A549 (cell line): Measurements from ENCODE around the gene PRADC1. TPM values are rescaled to one million over a fixed set of nuclear protein-coding genes. Genes with fewer than 3 reads are reported as not detected.

Experiments used
- ATAC-seq, 2 experiments: fragments of 200-7000 bp in 1 of 2; fragments of >200 bp in 1 of 2; cut with Nextera tagmentation in 1 of 2; cut with Tn5 transposase in 1 of 2; 3 replicates each; pipeline versions ENCODE4 v1.8.0 to v1.9.1; 2018 to 2020; ENCODE audit warnings: mild to moderate bottlenecking in 1 of 2, moderate library complexity in 1 of 2
- CTCF ChIA-PET: fragments of 300-600 bp; sonication (Branson Sonifier 250); formaldehyde crosslinking; extraction: SDS; loops from one replicate; lab custom pipeline; 2021; ENCODE audit warnings: antibody characterized with exemption, inconsistent platforms; lab: Yijun Ruan, JAX
- POLR2A ChIA-PET: fragments of 350-600 bp; formaldehyde crosslinking; extraction: SDS; loops from one replicate; lab custom pipeline; 2021; ENCODE audit warnings: antibody characterized with exemption, inconsistent platforms; lab: Yijun Ruan, JAX
- DNase-seq, 2 experiments: peaks; one replicate each; pipeline versions ENCODE4 v3.0.0 to v3.0.0-alpha.2; 2011 to 2016; ENCODE audit warnings: low read depth in 1 of 2, low spot score in 1 of 2
- FAIRE-seq: peaks from 2 replicates; lab custom pipeline; 2011; peaks lifted over from hg19 to GRCh38; lab: Jason Lieb, UNC
- H3K27ac ChIP-seq, 2 experiments: fragments of >200 bp; sonication (Bioruptor Twin); formaldehyde crosslinking; 3 replicates each; pipeline ENCODE4 v1.5.1; 2016 to 2017
- H3K4me1 ChIP-seq: fragments of >200 bp; sonication (Bioruptor Twin); formaldehyde crosslinking; 3 replicates; pipeline ENCODE4 v1.6.1; 2016
- H3K4me2 ChIP-seq: fragments of >200 bp; sonication (Bioruptor Twin); formaldehyde crosslinking; 3 replicates; pipeline ENCODE4 v1.6.1; 2016
- H3K4me3 ChIP-seq: fragments of >200 bp; sonication (Bioruptor Twin); formaldehyde crosslinking; 3 replicates; pipeline ENCODE4 v1.5.1; 2016
- H3K9me3 ChIP-seq: fragments of >200 bp; sonication (Bioruptor Twin); formaldehyde crosslinking; 3 replicates; pipeline ENCODE4 v1.6.1; 2016
- CHD2 ChIP-seq: fragments of 150-350 bp; IDR thresholded peaks from 2 replicates; pipeline ENCODE4 v1.6.1; 2014; ENCODE audit warnings: low read length; ENCODE audit not compliant: partially characterized antibody
- ESRRA ChIP-seq: fragments of 150-350 bp; IDR thresholded peaks from 2 replicates; pipeline ENCODE4 v1.6.1; 2014; ENCODE audit warnings: mild to moderate bottlenecking, low read length, borderline replicate concordance
- FOSB ChIP-seq: fragments of 250-450 bp; sonication (Bioruptor Pico); IDR thresholded peaks from 2 replicates; pipeline ENCODE4 v1.5.0; 2020; ENCODE audit warnings: mild to moderate bottlenecking, moderate library complexity
- FOSL2 ChIP-seq, 2 experiments: fragments of 450-650 bp in 1 of 2; fragments of >200 bp in 1 of 2; sonication (Bioruptor Twin) in 1 of 2; formaldehyde crosslinking; IDR thresholded peaks; 2 replicates each; pipeline versions ENCODE4 v1.5.0 to v1.6.1; 2016 to 2020; ENCODE audit warnings: mild to moderate bottlenecking in 1 of 2, moderate library complexity in 1 of 2
- FOXS1 ChIP-seq: fragments of 250-450 bp; sonication (Bioruptor Pico); IDR thresholded peaks from 2 replicates; pipeline ENCODE4 v1.5.0; 2020; ENCODE audit warnings: mild to moderate bottlenecking, moderate library complexity
- HDAC2 ChIP-seq: fragments of 200-600 bp; sonication (generic); IDR thresholded peaks from 2 replicates; pipeline ENCODE4 v1.6.1; 2016
- HOXA7 ChIP-seq: fragments of 250-450 bp; sonication (Bioruptor Pico); IDR thresholded peaks from 2 replicates; pipeline ENCODE4 v1.5.0; 2020; ENCODE audit warnings: mild to moderate bottlenecking, moderate library complexity
- HOXB13 ChIP-seq: fragments of 250-450 bp; sonication (Bioruptor Pico); IDR thresholded peaks from 2 replicates; pipeline ENCODE4 v1.5.0; 2020; ENCODE audit warnings: low read depth, mild to moderate bottlenecking, moderate library complexity
- HOXB5 ChIP-seq: fragments of 250-450 bp; sonication (Bioruptor Pico); IDR thresholded peaks from 2 replicates; pipeline ENCODE4 v1.5.0; 2020; ENCODE audit warnings: mild to moderate bottlenecking, moderate library complexity
- JUNB ChIP-seq: fragments of >200 bp; sonication (Bioruptor Twin); formaldehyde crosslinking; IDR thresholded peaks from 2 replicates; pipeline ENCODE4 v1.6.1; 2016
- MAZ ChIP-seq: fragments of 150-350 bp; IDR thresholded peaks from 2 replicates; pipeline ENCODE4 v1.6.1; 2014; ENCODE audit warnings: antibody characterized with exemption, low read depth, low read length, borderline replicate concordance
- NFE2L2 ChIP-seq: fragments of 150-350 bp; conservative IDR thresholded peaks from 2 replicates; pipeline ENCODE4 v1.6.1; 2014; ENCODE audit warnings: low read length
- NR3C1 ChIP-seq: fragments of >200 bp; sonication (Bioruptor Twin); formaldehyde crosslinking; IDR thresholded peaks from 3 replicates; pipeline ENCODE4 v1.6.1; 2017
- PHF8 ChIP-seq: fragments of 200-600 bp; sonication (generic); IDR thresholded peaks from 2 replicates; pipeline ENCODE4 v1.6.1; 2016; ENCODE audit warnings: low read depth, mild to moderate bottlenecking, antibody characterized with exemption, moderate library complexity, borderline replicate concordance
- POLR2AphosphoS2 ChIP-seq: conservative IDR thresholded peaks from 2 replicates; pipeline ENCODE4 v1.6.1; 2012; ENCODE audit warnings: low read length, improper control_type of control experiment, inconsistent platforms
- RAD21 ChIP-seq, 2 experiments: fragments of >200 bp in 1 of 2; sonication (Bioruptor Twin) in 1 of 2; formaldehyde crosslinking in 1 of 2; IDR thresholded peaks in 1 of 2; conservative IDR thresholded peaks in 1 of 2; 2 replicates in 1 of 2; 3 replicates in 1 of 2; pipeline ENCODE4 v1.6.1; 2012 to 2018; ENCODE audit warnings: inconsistent platforms in 1 of 2
- RARB ChIP-seq: fragments of 250-450 bp; sonication (Bioruptor Pico); IDR thresholded peaks from 2 replicates; pipeline ENCODE4 v1.8.0; 2021; ENCODE audit warnings: mild to moderate bottlenecking, moderate library complexity
- RCOR1 ChIP-seq: fragments of 150-350 bp; IDR thresholded peaks from 2 replicates; pipeline ENCODE4 v1.6.1; 2014; ENCODE audit warnings: antibody characterized with exemption, low read length, low read depth
- SMC3 ChIP-seq: fragments of >200 bp; sonication (Bioruptor Twin); formaldehyde crosslinking; IDR thresholded peaks from 3 replicates; pipeline ENCODE4 v1.6.1; 2018; ENCODE audit warnings: inconsistent platforms
- SREBF2 ChIP-seq: fragments of 450-650 bp; IDR thresholded peaks from 2 replicates; pipeline ENCODE4 v1.6.1; 2014; ENCODE audit warnings: mild to moderate bottlenecking, moderate library complexity
- TP53 ChIP-seq: fragments of 250-450 bp; sonication (Bioruptor Pico); IDR thresholded peaks from 2 replicates; pipeline ENCODE4 v1.5.0; 2021; ENCODE audit warnings: mild to moderate bottlenecking, moderate library complexity
- ZC3H11A ChIP-seq: fragments of 450-650 bp; IDR thresholded peaks from 2 replicates; pipeline ENCODE4 v1.6.1; 2014; ENCODE audit warnings: antibody characterized with exemption, mild to moderate bottlenecking
- ZNF302 ChIP-seq: fragments of 250-450 bp; sonication (Bioruptor Pico); IDR thresholded peaks from 2 replicates; pipeline ENCODE4 v1.9.0; 2021; ENCODE audit warnings: inconsistent platforms, mild to moderate bottlenecking, moderate library complexity
- WGBS: methylation state at CpG from one replicate; pipeline ENCODE4 v1.1.6; 2017; ENCODE audit errors: missing lambda C conversion rate; 5-methylcytosine and 5-hydroxymethylcytosine counted together
- polyA plus RNA-seq, 4 experiments: library from polyadenylated mRNA; depleted of rRNA in 3 of 4; stranded (reverse); fragments of >200 nt; fragmentation: RNase III in 1 of 4; extraction: RNeasy Plus Mini Kit Qiagen cat#74134 plus additional on column Dnase treatment in 1 of 4; gene quantifications; 2 replicates in 3 of 4; 3 replicates in 1 of 4; pipeline ENCODE4 v1.2.3, GENCODE V29; 2011 to 2017
- TF ChIP-seq, protein P1 (sequence below): fragments of >200 bp; sonication (Bioruptor Twin); formaldehyde crosslinking; IDR thresholded peaks from 3 replicates; pipeline ENCODE4 v1.5.1; 2016
- TF ChIP-seq, protein P2 (sequence below): fragments of 450-650 bp; IDR thresholded peaks from 2 replicates; pipeline ENCODE4 v1.6.1; 2014; ENCODE audit warnings: antibody characterized with exemption
- TF ChIP-seq, protein P3 (sequence below): fragments of >200 bp; sonication (Bioruptor Twin); formaldehyde crosslinking; IDR thresholded peaks from 2 replicates; pipeline ENCODE4 v1.6.1; 2016

The PRADC1 gene
- polyA plus RNA-seq, 2 of the 4 experiments (the other 2 are of a cell fraction): 11.2 to 12.1 TPM

DNA sequence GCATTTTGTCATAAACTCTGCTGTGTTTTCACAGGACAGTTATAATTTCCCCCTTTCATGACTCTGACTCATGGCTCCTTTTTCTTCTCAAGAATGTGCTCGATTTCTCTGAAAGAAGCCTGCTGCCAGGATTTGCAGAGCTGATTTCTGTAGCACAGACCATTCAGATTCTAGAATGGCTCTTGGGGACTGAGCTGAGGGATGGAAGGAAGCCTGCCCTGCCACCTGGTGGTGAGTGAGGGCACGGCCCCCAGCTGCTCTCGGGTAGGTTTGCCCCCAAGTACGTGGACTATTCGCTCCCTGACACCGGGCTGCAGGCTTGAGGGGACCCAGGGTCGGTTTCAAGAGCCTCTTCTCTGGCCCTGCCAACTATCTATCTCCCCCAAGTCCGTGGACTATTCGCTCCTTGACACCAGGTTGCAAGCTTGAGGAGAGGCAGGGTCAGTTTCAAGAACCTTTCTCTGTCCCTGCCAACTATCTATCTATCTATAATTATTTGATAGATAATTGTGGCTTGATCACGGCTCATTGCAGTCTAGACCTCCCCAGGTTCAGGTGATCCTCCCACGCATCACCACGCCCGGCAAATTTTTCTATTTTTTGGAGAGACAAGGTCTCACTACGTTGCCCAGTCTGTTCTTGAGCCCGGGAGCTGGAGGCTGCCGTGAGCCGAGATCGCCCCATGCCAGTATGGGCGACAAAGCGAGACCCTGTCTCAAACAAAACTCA is 20.4 kb downstream of the PRADC1 start:
- Histone ChIP-seq H3K9me3 (no peaks in the 10 kb centered on the region), H3K27ac (no peak overlapping the region), H3K4me3 (no peak overlapping the region), H3K4me2 (peak overlapping the region; percentile 38; the same call in 2 of the 3 replicates), H3K4me1 (peaks cover 16% of the 10 kb centered on the region)
- peak; percentile 81 to 92 for DNase-seq
- WGBS: 34% methylated on average over 20 of the region's 20 CpGs
- ATAC-seq: peak; percentile 76 to 89
- CTCF ChIA-PET: interaction anchor here (0.6 to 10.2 kb wide), 50 partner anchors 9 to 1881 kb away, joined by 3 to 173 read pairs (median 4); partner anchors contain the start of genes CCT7, NOTO, PRADC1 and RAB11FIP5
- FAIRE-seq: no peak
- POLR2A ChIA-PET: interaction anchor here (0.6 to 1.5 kb wide), 6 partner anchors 11 to 325 kb away, joined by 3 to 16 read pairs (median 4); partner anchors contain the start of genes CCT7, NOTO, PRADC1 and SPR
- TF ChIP-seq, protein P1, sequence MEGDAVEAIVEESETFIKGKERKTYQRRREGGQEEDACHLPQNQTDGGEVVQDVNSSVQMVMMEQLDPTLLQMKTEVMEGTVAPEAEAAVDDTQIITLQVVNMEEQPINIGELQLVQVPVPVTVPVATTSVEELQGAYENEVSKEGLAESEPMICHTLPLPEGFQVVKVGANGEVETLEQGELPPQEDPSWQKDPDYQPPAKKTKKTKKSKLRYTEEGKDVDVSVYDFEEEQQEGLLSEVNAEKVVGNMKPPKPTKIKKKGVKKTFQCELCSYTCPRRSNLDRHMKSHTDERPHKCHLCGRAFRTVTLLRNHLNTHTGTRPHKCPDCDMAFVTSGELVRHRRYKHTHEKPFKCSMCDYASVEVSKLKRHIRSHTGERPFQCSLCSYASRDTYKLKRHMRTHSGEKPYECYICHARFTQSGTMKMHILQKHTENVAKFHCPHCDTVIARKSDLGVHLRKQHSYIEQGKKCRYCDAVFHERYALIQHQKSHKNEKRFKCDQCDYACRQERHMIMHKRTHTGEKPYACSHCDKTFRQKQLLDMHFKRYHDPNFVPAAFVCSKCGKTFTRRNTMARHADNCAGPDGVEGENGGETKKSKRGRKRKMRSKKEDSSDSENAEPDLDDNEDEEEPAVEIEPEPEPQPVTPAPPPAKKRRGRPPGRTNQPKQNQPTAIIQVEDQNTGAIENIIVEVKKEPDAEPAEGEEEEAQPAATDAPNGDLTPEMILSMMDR: peak; percentile 92
- TF ChIP-seq MAZ: peak; percentile 75; the same call in 1 of the 2 replicates
- peak; percentile 72 to 73 for TF ChIP-seq RAD21 (conservative IDR thresholded peaks at IDR 0.05 in 1 of 2, IDR thresholded peaks at IDR 0.05 in 1 of 2)
- TF ChIP-seq RCOR1: 0 out of 2 replicates have a peak, but pooled peaks have one; percentile 43
- peak; percentile 61 for TF ChIP-seq SMC3
- no peak for TF ChIP-seq HOXB13 (CRISPR knock-in tag)

DNA sequence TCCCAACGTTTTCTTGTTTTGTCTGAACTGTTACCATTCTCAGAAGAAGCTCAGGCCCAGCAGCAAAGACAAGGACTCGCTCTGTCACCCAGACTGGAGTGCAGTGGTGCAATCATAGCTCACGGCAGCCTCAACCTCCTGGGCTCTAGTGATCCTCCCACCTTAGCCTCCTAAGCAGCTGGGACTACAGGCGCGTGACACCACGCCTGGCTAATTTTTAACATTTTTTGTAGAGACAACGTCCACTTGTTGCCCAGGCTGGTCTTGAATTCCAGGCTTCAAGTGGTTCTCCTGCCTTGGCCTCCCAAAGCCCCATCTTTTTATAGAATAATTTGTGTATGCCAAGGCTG is 21.0 kb downstream of the PRADC1 start:
- Histone ChIP-seq H3K9me3 (no peaks in the 10 kb centered on the region), H3K4me1 (peaks cover 16% of the 10 kb centered on the region), H3K4me2 (no peak overlapping the region), H3K4me3 (no peak overlapping the region), H3K27ac (no peak overlapping the region)
- no peak for ATAC-seq
- no peak for FAIRE-seq
- ChIA-PET CTCF (interaction anchor here (0.6 to 10.2 kb wide), 44 partner anchors 8 to 448 kb away, joined by 3 to 173 read pairs (median 5); partner anchors contain the start of genes CCT7, NOTO, PRADC1 and RAB11FIP5), POLR2A (interaction anchor here (1.0 to 1.5 kb wide), 5 partner anchors 10 to 324 kb away, joined by 3 to 16 read pairs (median 4); partner anchors contain the start of genes CCT7, NOTO, PRADC1 and SPR)
- 46% methylated on average over 7 of the region's 7 CpGs for WGBS
- DNase-seq: no peak
- no peak for TF ChIP-seq ZC3H11A
- TF ChIP-seq POLR2AphosphoS2: no peak
- TF ChIP-seq FOSL2 (IDR thresholded peaks at IDR 0.05): no peak
- no peak for TF ChIP-seq FOSL2 (CRISPR knock-in tag; IDR thresholded peaks at IDR 0.05)
- no peak for TF ChIP-seq SMC3
- TF ChIP-seq ESRRA: no peak
- no peak for TF ChIP-seq TP53
- TF ChIP-seq ZNF302: no peak
- no peak for TF ChIP-seq HDAC2
- TF ChIP-seq, protein P2, sequence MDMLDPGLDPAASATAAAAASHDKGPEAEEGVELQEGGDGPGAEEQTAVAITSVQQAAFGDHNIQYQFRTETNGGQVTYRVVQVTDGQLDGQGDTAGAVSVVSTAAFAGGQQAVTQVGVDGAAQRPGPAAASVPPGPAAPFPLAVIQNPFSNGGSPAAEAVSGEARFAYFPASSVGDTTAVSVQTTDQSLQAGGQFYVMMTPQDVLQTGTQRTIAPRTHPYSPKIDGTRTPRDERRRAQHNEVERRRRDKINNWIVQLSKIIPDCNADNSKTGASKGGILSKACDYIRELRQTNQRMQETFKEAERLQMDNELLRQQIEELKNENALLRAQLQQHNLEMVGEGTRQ: no peak
- no peak for TF ChIP-seq RARB (CRISPR knock-in tag)
- TF ChIP-seq SREBF2: no peak
- TF ChIP-seq, protein P3, sequence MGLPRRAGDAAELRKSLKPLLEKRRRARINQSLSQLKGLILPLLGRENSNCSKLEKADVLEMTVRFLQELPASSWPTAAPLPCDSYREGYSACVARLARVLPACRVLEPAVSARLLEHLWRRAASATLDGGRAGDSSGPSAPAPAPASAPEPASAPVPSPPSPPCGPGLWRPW: no peak

DNA sequence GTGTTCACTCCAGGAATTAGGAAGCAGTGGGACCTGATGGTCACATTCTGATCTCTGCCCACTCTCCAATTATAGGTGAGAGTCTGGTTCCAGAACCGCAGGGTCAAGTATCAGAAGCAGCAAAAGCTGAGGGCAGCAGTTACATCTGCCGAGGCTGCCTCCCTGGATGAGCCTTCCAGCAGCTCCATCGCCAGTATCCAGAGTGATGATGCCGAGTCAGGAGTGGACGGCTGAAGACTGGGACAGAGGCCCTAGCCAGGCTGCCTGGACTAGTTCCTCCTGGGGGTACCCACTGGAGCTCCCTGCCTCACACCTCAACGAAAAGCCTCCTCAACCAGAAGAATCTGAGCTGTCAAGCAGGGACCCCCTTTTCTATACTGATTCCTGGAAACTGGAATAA is 22.3 kb downstream of the PRADC1 start:
- Histone ChIP-seq H3K4me2 (no peak overlapping the region), H3K4me1 (peaks cover 15% of the 10 kb centered on the region), H3K27ac (no peak overlapping the region), H3K9me3 (no peaks in the 10 kb centered on the region), H3K4me3 (no peak overlapping the region)
- DNase-seq (no peak), ATAC-seq (no peak), FAIRE-seq (no peak)
- WGBS: 72% methylated on average over 6 of the region's 6 CpGs
- CTCF ChIA-PET: interaction anchor here (0.7 to 10.2 kb wide), 14 partner anchors 8 to 348 kb away, joined by 3 to 173 read pairs (median 5); partner anchors contain the start of gene SPR
- POLR2A ChIA-PET: interaction anchor here (0.5 kb wide), 1 partner anchor 917 kb away, joined by 3 read pairs; no protein-coding TSS in a partner anchor
- TF ChIP-seq NFE2L2: no peak
- TF ChIP-seq RARB (CRISPR knock-in tag): no peak
- TF ChIP-seq FOSL2 (IDR thresholded peaks at IDR 0.05): no peak
- TF ChIP-seq FOSL2 (CRISPR knock-in tag; IDR thresholded peaks at IDR 0.05): no peak
- TF ChIP-seq, protein P3: no peak
- TF ChIP-seq CHD2: no peak
- no peak for TF ChIP-seq NR3C1
- TF ChIP-seq JUNB: no peak
- TF ChIP-seq HOXB5 (CRISPR knock-in tag): no peak
- no peak for TF ChIP-seq PHF8
- TF ChIP-seq HOXA7: no peak
- TF ChIP-seq RAD21 (conservative IDR thresholded peaks at IDR 0.05 in 1 of 2, IDR thresholded peaks at IDR 0.05 in 1 of 2): no peak
- no peak for TF ChIP-seq FOSB
- no peak for TF ChIP-seq FOXS1
